Liver (tissue), 9 donors: Measurements from ENCODE around the gene NET1. TPM values are rescaled to one million over a fixed set of nuclear protein-coding genes. Genes with fewer than 3 reads are reported as not detected.

Experiments
- DNase-seq: peaks from one replicate; pipeline ENCODE4 v3.0.0-alpha.2; 2017; ENCODE audit warnings: low spot score
- H3K27ac ChIP-seq, 2 donors: one replicate each; pipeline ENCODE4 v1.7.0; 2013; ENCODE audit warnings: inconsistent platforms in 2 of 2, low read length in 2 of 2, control low read depth in 1 of 2, low read depth in 1 of 2, mild to moderate bottlenecking in 1 of 2
- H3K27me3 ChIP-seq, 4 donors: one replicate each; pipeline versions ENCODE4 v1.6.1 to v1.7.0; 2013; ENCODE audit warnings: low read length in 3 of 4, inconsistent platforms in 1 of 4, mild to moderate bottlenecking in 1 of 4, moderate library complexity in 1 of 4; ENCODE audit not compliant: control insufficient read depth in 4 of 4, insufficient read depth in 4 of 4
- H3K36me3 ChIP-seq, 4 donors: one replicate each; pipeline versions ENCODE4 v1.6.1 to v1.7.0; 2013; ENCODE audit warnings: low read length in 3 of 4, mild to moderate bottlenecking in 3 of 4, low read depth in 1 of 4, moderate library complexity in 1 of 4; ENCODE audit not compliant: control insufficient read depth in 4 of 4, insufficient read depth in 3 of 4
- H3K4me1 ChIP-seq, 4 donors: one replicate each; pipeline versions ENCODE4 v1.6.1 to v1.7.0; 2013; ENCODE audit warnings: low read length in 3 of 4, mild to moderate bottlenecking in 3 of 4, moderate library complexity in 1 of 4; ENCODE audit not compliant: control insufficient read depth in 4 of 4, insufficient read depth in 4 of 4
- H3K4me3 ChIP-seq, 3 donors: one replicate each; pipeline versions ENCODE4 v1.6.1 to v1.7.0; 2013; ENCODE audit warnings: low read length in 3 of 3, control low read depth in 1 of 3, low read depth in 1 of 3, mild to moderate bottlenecking in 1 of 3
- H3K9ac ChIP-seq, 2 donors: one replicate each; pipeline ENCODE4 v1.7.0; 2013; ENCODE audit warnings: low read length in 2 of 2, mild to moderate bottlenecking in 2 of 2, moderate library complexity in 2 of 2, control low read depth in 1 of 2, low read depth in 1 of 2
- H3K9me3 ChIP-seq, 4 donors: one replicate each; pipeline versions ENCODE4 v1.6.1 to v1.7.0; 2013; ENCODE audit warnings: low read length in 3 of 4; ENCODE audit not compliant: control insufficient read depth in 4 of 4
- EGR1 ChIP-seq, 2 donors: IDR thresholded peaks; 2 replicates each; pipeline ENCODE4 v1.6.1; 2016 to 2018; ENCODE audit warnings: antibody characterized with exemption in 2 of 2, low read depth in 2 of 2
- FOXA2 ChIP-seq: IDR thresholded peaks from 2 replicates; pipeline ENCODE4 v1.6.1; 2016; ENCODE audit warnings: antibody characterized with exemption
- GABPA ChIP-seq, 2 donors: IDR thresholded peaks in 1 of 2; conservative IDR thresholded peaks in 1 of 2; 2 replicates each; pipeline ENCODE4 v1.6.1; 2016; ENCODE audit warnings: antibody characterized with exemption in 2 of 2, mild to moderate bottlenecking in 1 of 2, moderate library complexity in 1 of 2
- JUND ChIP-seq, 2 donors: IDR thresholded peaks; 2 replicates each; pipeline ENCODE4 v1.6.1; 2016; ENCODE audit warnings: antibody characterized with exemption in 2 of 2
- NR2F2 ChIP-seq: IDR thresholded peaks from 2 replicates; pipeline ENCODE4 v1.6.1; 2016; ENCODE audit warnings: antibody characterized with exemption
- RAD21 ChIP-seq, 2 donors: IDR thresholded peaks; 2 replicates each; pipeline ENCODE4 v1.6.1; 2016; ENCODE audit warnings: antibody characterized with exemption in 2 of 2, mild to moderate bottlenecking in 2 of 2
- RXRA ChIP-seq, 2 donors: IDR thresholded peaks; 2 replicates each; pipeline ENCODE4 v1.6.1; 2017 to 2018; ENCODE audit warnings: antibody characterized with exemption in 2 of 2, mild to moderate bottlenecking in 1 of 2
- SP1 ChIP-seq: IDR thresholded peaks from 2 replicates; pipeline ENCODE4 v1.6.1; 2018; ENCODE audit warnings: antibody characterized with exemption, mild to moderate bottlenecking
- TAF1 ChIP-seq: conservative IDR thresholded peaks from 2 replicates; pipeline ENCODE4 v1.6.1; 2016; ENCODE audit warnings: antibody characterized with exemption, mild to moderate bottlenecking
- YY1 ChIP-seq: IDR thresholded peaks from 2 replicates; pipeline ENCODE4 v1.6.1; 2016; ENCODE audit warnings: antibody characterized with exemption, mild to moderate bottlenecking
- WGBS: extraction: QIAGEN DNeasy Blood & Tissue Kit; methylation state at CpG from one replicate; pipeline ENCODE4 v1.1.7; 2013; 5-methylcytosine and 5-hydroxymethylcytosine counted together
- polyA plus RNA-seq, 2 donors: library from polyadenylated mRNA; stranded (reverse) in 1 of 2; unstranded in 1 of 2; fragments of 200-250 nt in 1 of 2; fragments of >200 nt in 1 of 2; fragmentation: Nextera tagmentation in 1 of 2; extraction: Ambion mirVana in 1 of 2; gene quantifications; one replicate each; pipeline versions ENCODE4 v1.2.1 to v1.2.3, GENCODE V29; 2013 to 2015
- total RNA-seq, 2 donors: library from RNA; depleted of rRNA; stranded (reverse); fragments of >200 nt; gene quantifications; one replicate each; pipeline ENCODE4 v1.2.3, GENCODE V29; 2014
- TF ChIP-seq, protein P1 (sequence below): IDR thresholded peaks from 2 replicates; pipeline ENCODE4 v1.6.1; 2016; ENCODE audit warnings: antibody characterized with exemption
- TF ChIP-seq, protein P2 (sequence below): fragments of 150-350 bp; IDR thresholded peaks from 2 replicates; pipeline ENCODE4 v1.5.1; 2017; ENCODE audit warnings: improper control_type of control experiment, low read depth, low read length; ENCODE audit not compliant: missing input control
- TF ChIP-seq, protein P3 (sequence below): IDR thresholded peaks from 2 replicates; pipeline ENCODE4 v1.6.1; 2016; ENCODE audit warnings: antibody characterized with exemption
- TF ChIP-seq, protein P4 (sequence below): IDR thresholded peaks from 2 replicates; pipeline ENCODE4 v1.6.1; 2016; ENCODE audit warnings: antibody characterized with exemption, mild to moderate bottlenecking
- donor health status: healthy.
- donor health status: healthy.
- donor health status: healthy.
- donor health status: healthy.
- donor health status: healthy.

NET1 gene
- total and polyA plus RNA-seq, 4 donors, result 16.2 to 38.6 (median 25.6) TPM

DNA sequence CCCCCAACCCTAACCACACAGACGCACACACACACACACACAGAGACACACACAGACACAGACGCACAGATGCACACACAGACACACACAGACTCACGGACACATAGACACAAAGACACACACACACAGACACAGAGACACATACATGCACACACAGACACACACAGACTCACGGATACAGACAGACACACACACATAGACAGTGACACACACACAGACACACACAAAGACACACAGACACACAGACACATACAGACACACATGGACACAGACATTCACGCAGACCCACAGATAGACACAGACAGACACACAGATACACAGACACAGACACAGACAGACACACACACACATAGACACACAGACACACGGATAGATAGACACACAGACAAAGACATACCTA is 84.9 kb downstream of the NET1 start:
- Histone ChIP-seq H3K4me1 (peaks cover 0 to 10% (median 8%) of the 10 kb centered on the region in 4 donors), H3K4me3 (no peak overlapping the region), H3K27ac (no peak overlapping the region), H3K9me3 (peaks cover 0 to 3% (median 0%) of the 10 kb centered on the region in 4 donors), H3K36me3 (no peaks in the 10 kb centered on the region), H3K27me3 (no peaks in the 10 kb centered on the region), H3K9ac (no peak overlapping the region)
- whole genome bisulfite sequencing, result 96% methylated on average over 6 of the region's 6 CpGs
- DNase-seq, result no peak
- TF ChIP-seq RAD21 (IDR thresholded peaks at IDR 0.05) (no peak), NR2F2 (no peak), TAF1 (no peak), GABPA (IDR thresholded peaks at IDR 0.05 in 1 of 2, conservative IDR thresholded peaks at IDR 0.05 in 1 of 2) (no peak), RXRA (IDR thresholded peaks at IDR 0.05) (no peak), JUND (IDR thresholded peaks at IDR 0.05) (no peak), SP1 (no peak)
- TF ChIP-seq, protein P1, sequence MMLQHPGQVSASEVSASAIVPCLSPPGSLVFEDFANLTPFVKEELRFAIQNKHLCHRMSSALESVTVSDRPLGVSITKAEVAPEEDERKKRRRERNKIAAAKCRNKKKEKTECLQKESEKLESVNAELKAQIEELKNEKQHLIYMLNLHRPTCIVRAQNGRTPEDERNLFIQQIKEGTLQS, result no peak
- TF ChIP-seq, protein P2, sequence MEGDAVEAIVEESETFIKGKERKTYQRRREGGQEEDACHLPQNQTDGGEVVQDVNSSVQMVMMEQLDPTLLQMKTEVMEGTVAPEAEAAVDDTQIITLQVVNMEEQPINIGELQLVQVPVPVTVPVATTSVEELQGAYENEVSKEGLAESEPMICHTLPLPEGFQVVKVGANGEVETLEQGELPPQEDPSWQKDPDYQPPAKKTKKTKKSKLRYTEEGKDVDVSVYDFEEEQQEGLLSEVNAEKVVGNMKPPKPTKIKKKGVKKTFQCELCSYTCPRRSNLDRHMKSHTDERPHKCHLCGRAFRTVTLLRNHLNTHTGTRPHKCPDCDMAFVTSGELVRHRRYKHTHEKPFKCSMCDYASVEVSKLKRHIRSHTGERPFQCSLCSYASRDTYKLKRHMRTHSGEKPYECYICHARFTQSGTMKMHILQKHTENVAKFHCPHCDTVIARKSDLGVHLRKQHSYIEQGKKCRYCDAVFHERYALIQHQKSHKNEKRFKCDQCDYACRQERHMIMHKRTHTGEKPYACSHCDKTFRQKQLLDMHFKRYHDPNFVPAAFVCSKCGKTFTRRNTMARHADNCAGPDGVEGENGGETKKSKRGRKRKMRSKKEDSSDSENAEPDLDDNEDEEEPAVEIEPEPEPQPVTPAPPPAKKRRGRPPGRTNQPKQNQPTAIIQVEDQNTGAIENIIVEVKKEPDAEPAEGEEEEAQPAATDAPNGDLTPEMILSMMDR, result no peak
- TF ChIP-seq, protein P3, sequence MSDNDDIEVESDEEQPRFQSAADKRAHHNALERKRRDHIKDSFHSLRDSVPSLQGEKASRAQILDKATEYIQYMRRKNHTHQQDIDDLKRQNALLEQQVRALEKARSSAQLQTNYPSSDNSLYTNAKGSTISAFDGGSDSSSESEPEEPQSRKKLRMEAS, result no peak

DNA sequence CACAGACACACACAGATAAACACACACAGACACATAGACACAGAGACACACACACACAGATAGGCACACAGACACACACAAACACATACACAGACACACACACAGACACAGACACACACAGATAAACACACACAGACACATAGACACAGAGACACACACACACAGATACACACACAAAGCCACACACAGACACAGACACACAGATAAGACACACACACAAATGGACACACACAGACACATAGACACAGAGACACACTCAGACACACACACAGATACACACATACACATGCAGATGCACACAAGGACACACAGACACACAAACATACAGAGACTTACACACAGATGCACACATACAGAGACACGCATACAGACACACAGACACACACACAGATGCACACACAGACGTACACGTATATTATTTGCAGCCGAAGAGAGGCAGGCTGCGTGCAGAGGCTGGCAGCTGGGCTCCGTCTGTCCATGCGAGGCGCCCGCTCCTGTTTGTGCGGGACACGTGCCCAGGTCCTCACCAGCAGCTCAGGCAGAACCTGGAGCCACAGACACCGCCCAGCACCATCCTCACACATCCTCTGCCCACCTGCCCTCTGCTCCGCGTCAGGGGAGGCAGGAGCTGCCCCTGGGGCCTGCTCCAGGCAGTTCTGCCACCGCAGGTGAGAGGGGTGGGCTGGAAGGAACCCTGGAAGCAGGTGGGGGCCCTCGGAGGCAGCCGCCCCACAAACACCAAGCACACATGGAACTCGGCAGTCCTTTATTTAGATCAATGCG is 85.8 kb downstream of the NET1 start:
- TF ChIP-seq NR2F2 (no peak), FOXA2 (no peak), YY1 (no peak), TAF1 (no peak), EGR1 (IDR thresholded peaks at IDR 0.05; ENCODE audit: low read depth in 2 of 2) (no peak), RXRA (IDR thresholded peaks at IDR 0.05) (no peak)
- TF ChIP-seq, protein P1, result no peak
- TF ChIP-seq, protein P4, sequence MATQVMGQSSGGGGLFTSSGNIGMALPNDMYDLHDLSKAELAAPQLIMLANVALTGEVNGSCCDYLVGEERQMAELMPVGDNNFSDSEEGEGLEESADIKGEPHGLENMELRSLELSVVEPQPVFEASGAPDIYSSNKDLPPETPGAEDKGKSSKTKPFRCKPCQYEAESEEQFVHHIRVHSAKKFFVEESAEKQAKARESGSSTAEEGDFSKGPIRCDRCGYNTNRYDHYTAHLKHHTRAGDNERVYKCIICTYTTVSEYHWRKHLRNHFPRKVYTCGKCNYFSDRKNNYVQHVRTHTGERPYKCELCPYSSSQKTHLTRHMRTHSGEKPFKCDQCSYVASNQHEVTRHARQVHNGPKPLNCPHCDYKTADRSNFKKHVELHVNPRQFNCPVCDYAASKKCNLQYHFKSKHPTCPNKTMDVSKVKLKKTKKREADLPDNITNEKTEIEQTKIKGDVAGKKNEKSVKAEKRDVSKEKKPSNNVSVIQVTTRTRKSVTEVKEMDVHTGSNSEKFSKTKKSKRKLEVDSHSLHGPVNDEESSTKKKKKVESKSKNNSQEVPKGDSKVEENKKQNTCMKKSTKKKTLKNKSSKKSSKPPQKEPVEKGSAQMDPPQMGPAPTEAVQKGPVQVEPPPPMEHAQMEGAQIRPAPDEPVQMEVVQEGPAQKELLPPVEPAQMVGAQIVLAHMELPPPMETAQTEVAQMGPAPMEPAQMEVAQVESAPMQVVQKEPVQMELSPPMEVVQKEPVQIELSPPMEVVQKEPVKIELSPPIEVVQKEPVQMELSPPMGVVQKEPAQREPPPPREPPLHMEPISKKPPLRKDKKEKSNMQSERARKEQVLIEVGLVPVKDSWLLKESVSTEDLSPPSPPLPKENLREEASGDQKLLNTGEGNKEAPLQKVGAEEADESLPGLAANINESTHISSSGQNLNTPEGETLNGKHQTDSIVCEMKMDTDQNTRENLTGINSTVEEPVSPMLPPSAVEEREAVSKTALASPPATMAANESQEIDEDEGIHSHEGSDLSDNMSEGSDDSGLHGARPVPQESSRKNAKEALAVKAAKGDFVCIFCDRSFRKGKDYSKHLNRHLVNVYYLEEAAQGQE, result no peak
- TF ChIP-seq, protein P3, result no peak
- DNase-seq, result no peak

More for the DNA sequence above, 85.8 kb downstream of the NET1 start:
- Histone ChIP-seq H3K4me1 (peaks cover 0 to 9% (median 8%) of the 10 kb centered on the region in 4 donors), H3K4me3 (no peak overlapping the region), H3K27me3 (no peaks in the 10 kb centered on the region), H3K9ac (no peak overlapping the region), H3K27ac (no peak overlapping the region), H3K9me3 (no peaks in the 10 kb centered on the region), H3K36me3 (no peaks in the 10 kb centered on the region)
- 94% methylated on average over 19 of the region's 19 CpGs for WGBS
